Activated T-cell treated with anti-CD3 and anti-CD28 coated beads, Interleukin-2, amount 50 U/mL, for 1 hour (primary cell): ENCODE results near the gene FAHD2A.
"Not testable (repeated sequence)": the region's sequence is repeated elsewhere in the genome, so short reads cannot be mapped to it uniquely, and the experiment has no call there.

ENCODE experiments used
- DNase-seq: peaks from one replicate; pipeline ENCODE4 v3.0.0-alpha.2; 2020

FAHD2A gene, protein sequence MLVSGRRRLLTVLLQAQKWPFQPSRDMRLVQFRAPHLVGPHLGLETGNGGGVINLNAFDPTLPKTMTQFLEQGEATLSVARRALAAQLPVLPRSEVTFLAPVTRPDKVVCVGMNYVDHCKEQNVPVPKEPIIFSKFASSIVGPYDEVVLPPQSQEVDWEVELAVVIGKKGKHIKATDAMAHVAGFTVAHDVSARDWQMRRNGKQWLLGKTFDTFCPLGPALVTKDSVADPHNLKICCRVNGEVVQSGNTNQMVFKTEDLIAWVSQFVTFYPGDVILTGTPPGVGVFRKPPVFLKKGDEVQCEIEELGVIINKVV

DNA sequence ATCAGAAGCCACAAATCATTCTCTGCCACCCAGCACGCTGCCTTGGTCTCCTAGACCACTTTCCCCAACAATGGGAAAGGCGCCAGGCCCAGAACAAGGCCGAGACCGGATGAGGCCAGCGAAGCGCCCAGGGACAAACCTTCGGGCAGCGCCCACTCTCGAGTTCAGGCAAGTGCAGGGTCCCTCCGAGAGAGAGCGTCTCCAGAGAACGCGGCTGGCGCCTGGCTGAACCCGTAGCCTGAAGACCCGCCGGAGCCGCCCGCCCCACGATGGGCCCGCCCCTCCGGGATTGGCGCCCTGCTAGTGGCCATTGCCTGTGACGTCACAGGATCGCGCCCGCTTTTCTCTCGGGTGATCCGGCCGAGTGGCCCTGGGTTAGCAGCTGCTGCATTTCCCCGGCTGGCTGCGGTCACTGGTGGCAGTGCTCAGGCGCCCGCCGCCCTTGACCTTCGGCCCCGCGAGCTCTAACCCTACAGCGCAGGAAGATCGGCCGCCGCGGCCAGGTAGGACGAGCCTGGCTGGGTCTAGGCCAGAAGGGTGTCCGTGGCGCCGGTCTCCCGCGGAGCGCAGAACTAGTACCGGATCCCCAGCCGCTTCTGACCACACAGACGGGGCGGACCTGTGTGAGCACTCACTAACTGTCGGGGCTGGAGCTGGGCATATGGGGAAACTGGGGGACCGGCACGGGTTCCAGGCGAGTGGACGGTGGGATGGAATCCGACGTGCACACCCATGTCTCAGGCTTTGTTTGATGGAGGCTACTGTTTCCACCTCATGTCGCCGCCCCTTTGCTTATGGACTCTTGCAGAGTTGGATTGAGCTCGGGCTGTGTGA lies at the start of gene FAHD2A:
Gene FAHD2A (plus strand): TSS at position 339 of the 834 bp plus-strand sequence. CDS start 2,851 bp downstream, outside the sequence.
- peak; percentile 93 for DNase-seq

DNA sequence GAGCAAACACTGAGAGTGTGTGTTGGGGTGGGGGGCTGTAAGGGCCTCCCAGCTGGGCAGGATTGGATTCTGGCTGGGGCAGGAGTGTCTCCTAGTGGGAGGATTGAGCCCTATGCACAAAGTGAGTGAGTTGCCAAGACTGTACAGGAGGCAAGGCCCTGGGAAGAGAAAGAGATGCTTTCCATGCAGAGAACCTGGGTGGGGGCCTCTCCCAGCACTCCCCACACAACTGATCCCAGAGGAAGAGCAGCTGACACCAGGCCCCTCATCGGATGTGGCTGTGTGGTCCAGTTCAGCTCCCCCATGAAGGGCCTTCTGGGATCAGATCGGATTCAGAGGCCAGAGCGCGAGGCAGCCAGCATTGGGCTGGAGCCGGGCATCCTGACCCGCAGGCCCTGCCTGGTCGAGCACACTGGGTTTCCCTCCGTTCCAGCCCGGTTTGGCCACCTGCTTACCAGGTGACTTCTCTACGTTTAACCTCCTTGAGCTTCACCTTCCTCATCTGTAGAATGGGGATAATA lies 49.4 kb upstream of the FAHD2A start:
- no peak for DNase-seq

DNA sequence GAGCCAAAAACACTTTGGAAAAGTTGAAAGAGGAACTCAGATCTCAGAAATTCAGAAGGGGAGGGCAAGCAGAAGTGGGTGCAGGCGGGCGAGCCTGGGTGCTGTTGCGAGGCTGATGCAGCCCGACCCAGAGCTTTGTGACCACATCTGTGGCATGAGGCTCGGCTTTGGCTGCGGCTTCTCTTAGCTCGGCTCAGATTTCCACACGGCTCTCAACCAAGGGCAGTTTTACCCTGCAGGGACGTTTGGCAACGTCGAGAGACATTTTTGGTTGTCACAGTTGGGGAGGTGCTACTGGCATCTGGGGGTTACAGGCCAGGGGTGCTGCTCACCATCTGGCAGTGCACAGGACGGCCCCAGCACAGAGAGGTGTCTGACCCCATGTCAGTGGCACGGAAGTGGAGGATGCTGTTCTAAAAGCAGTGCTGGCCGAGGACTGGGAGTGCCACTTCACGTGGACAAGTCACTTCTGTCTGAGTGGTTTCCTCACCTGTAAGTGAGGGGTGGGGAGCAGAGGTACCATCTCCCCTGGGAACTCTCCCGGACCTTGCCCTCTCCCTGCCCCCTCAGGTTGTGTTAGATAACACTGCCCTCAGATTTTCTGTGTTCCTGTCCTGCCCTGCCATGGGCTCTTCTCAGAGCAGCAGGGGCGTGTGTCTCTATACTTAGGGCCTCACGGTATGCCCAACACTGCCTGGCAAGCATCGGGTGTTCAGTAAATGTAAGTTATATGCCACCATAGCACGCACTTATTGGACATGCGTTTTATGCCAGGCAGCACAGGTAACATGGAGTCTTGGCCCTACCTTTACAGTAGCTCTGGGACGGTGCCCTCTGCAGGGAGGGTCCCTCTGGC lies 48.7 kb upstream of the FAHD2A start:
- DNase-seq: no peak

DNA sequence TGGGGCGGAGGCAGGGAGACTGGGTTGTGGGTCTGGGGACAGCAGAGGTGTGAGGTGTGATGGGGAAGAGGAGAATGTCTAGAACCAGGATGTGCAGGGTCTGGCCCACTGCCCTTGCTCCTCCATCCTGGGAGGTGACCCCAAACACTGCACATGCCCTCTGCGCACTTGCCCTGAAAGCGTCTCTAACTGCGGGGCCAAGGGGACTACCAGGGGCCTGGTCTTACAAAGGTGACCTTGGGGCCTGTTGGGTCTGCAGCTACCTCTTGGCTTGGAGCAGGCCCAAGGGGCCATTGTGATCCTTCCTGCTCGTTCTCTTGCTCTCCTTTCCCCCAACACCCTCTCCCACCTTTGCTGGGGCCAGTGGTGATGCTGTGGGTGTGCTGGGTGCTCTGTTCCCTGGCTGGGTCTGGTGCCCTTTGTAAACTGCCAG lies 48.0 kb upstream of the FAHD2A start:
- DNase-seq: no peak

DNA sequence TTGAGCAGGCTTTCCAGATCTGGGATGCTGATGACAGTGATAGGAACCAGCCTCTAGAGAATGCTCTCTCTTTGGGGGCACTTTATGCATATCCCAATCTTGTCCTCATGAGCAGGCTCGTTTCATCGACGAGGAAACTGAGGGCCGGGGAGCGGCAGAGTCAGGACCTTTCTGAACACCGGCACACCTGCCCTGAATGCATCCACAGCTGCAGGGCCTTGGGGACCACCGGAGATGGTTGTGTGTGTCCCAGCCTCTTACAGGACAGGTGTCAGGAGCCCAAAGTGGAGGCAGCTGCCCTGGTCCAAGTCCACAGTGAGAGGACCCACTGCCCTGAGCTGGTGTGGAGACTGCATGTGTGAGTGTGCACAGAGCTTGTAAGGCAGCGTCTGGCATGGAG lies 47.6 kb upstream of the FAHD2A start:
- DNase-seq: no peak

DNA sequence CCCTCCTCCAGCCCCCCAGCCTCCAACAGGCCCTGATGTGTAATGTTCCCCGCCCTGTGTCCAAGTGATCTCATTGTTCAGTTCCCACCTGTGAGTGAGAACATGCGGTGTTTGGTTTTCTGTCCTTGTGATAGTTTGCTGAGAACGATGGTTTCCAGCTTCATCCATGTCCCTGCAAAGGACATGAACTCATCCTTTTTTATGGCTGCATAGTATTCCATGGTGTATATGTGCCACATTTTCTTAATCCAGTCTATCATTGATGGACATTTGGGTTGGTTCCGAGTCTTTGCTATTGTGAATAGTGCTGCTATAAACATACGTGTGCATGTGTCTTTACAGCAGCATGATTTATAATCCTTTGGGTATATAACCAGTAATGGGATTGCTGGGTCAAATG lies 47.0 kb upstream of the FAHD2A start:
- DNase-seq: not testable (repeated sequence)

DNA sequence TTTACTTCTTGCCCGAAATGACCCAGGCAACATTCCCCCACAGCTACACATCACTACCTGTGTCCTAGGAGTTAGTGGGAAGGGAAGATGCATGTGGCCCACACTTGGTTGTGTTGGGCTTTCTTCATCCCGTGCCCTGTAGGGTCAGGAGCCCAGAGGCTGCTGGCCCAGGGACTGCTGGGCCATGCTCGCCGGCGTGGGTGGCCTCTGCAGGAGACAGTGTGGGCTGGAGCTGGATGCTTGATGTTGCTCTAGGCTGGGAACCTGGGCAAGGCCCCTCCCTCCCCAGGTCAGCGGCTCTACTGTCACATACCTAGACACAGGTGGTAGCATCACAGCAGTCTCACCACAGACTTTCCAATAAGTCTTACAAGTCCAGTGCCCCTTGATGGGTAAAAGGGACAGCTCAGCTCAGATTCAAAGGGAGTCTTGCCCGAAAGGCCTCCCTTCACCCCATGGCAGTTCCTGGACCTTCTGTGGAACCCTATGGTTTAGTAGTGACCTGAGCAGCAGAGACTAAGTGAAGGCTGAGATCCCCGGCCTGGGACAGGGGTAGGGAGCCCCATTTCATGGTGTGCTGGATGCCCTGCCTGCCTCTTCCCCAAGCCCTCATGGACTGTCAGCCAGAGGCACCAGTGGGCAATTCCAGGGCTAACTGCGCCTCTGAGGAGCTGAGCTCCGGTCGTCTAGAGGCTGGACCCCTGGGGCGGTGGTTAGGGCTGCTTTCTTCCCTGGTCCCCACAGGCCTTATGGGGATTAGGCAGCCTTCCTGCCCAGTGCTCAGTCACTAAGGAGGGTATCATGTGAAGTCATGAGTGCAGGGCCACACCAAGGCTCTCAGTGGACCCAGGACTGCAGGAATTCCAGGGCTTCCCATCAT lies 45.4 kb upstream of the FAHD2A start:
- DNase-seq: no peak

DNA sequence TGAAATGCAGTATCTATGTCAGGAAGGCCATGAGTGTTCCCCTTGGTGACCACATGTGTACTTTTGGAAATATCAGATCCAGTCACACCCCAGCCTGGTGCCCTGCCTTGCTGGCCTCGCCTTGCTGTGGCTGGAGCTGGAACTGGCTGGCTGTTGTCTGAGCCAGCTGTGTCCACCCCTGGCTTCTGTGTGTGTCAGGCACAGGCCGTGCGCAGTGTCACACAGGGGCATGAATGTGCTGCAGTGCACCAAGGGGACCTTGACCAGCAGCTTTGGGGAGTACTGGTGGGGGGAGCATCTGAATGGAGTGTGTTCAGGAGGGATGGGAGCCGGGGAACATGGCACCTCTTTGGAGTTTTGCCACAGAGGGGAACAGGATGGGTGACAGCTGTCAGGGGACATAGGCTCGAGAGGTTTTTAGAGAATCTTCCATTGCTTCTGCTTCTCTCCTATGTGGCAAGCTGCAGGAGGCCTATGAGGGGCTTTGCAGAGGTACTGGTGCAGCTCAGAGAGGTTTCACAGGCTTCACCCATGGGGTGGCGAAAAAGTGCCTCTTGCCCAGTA lies 44.7 kb upstream of the FAHD2A start:
- no peak for DNase-seq

DNA sequence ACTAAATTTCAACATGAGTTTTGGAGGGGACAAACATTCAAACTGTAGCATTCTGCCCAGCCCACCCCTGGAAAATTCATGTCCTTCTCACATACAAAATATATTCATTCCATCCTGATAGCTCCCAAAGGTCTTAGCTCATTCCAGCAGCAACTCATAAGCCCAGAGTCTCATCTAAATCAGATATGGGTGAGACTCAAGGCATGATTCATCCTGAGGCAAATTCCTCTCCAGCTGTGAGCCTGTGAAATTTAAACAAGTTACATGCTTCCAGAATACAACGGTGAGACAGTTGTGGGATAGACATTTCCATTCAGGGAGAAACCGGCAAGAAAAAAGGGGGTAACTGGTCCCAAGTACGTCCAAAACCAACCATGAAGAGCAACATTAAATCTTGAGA lies 43.5 kb upstream of the FAHD2A start:
- DNase-seq: no peak

DNA sequence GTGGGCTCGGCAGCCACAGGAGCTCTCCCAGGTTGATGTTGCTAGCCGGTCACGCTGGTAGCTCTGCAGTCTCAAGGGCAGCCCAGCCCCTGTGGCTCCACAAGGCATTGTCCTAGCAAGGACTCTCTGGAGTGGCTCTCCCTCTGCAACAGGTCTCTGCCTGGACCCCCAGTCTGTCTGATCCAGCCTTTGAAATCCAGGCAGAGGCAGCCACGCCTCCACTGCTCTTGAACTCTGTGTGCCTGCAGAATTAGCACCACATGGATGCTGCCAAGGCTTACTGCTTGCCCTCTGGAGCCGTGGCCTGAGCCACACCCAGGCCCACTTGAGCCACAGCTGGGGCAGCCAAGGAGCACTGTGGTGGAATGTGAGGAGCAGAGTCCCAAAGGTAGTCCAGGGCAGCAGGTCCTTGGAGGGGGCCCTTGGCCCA lies 43.0 kb upstream of the FAHD2A start:
- no peak for DNase-seq

DNA sequence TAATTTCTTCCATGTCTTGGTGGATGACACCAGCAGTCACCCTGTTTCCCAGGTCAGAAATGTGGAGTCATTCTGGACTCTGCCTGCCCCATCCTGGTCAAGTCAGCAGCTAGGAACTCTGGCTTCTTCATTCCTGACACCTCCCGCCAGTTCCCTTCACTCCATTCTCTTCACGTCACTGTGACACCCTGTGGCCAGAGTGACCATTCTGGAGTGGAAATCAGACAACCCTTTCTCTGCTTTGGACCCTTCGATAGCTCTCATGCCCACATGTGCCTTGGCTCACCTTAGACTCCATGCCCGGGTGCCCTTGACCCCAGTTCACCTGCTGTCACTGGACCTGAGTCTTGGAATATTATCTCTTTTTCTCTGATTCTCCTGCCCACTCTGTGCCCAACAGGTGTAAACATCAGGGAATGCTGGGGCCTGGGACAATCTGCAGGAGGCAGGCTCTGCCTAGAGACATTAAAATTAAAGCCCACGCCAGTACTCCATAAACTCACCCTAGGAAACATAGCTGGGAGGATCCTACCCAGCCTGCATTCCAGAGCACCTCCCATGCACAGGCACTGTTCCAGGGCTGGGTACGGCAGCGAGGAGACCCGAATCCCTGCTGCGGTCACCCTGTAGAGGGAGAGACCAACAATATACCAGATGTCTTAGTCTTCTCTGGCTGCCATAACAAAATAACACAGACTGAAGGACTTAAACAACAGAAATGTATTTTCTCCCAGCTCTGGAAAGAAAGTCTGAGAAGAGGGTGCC lies 41.1 kb upstream of the FAHD2A start:
- DNase-seq: no peak

DNA sequence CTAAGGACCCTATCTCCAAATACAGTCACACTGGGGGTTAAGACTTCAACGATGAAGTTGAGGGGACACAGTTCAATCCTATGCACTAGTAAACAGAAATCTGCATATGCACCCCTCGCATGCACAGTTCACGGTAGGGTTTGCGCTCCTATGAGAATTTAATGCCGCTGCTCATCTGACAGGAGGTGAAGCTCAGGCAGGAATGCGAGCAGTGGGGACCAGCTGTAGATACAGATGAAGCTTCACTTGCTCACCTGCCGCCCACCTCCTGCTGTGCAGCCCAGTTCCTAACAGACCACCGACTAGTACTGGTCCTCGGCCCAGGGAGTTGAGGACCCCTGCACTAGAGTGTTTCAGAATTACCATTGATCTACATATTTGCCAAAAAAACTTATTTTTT lies 40.0 kb upstream of the FAHD2A start:
- DNase-seq: no peak

DNA sequence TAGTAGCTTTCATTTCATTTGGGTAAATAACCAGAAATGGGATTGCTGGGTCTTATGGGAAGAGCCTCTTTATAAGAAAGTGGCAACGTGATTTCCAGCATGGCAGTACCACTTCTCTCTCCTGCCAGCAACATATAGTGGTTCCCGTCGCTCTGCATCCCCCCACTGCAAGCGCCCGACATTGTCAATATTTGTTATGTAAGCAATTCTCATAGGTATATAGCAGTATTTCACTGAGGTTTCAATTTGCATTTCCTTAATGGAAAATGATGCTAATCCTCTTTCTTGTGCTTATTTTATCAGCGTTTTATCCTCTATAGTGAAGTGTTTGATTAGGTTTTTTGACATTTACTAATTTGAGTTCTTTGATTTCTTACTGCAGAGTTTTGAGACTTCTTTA lies 36.0 kb upstream of the FAHD2A start:
- DNase-seq: no peak

DNA sequence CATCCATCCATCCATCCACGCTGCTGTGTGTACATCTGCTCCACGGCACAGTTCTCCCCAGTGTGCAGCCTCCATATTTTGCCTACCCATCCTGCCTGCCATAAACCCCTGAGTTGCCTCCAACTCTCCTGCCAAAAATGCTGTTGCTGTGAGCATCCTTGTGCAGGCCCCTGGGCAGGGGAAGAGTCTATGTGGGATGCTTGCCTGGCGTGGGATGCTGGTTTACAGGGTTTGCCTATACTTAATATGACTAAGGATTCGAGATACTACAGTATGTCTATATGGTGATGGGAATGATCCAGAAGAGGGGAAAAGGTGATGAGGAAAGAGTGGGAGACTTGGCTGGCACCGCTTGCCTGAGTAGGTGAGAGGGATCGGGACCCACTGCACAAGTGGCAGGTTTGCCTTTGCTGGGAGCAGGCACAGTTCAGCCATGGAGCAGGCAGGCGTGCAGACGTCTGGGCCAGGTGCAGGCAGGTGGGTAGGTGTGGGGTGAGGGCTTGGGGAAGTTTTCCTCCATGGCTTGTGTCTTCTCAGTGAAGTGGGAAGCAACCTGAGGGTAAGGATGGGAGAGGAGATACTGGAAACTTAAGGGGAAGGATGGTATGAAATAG lies 30.2 kb upstream of the FAHD2A start:
- DNase-seq: no peak

DNA sequence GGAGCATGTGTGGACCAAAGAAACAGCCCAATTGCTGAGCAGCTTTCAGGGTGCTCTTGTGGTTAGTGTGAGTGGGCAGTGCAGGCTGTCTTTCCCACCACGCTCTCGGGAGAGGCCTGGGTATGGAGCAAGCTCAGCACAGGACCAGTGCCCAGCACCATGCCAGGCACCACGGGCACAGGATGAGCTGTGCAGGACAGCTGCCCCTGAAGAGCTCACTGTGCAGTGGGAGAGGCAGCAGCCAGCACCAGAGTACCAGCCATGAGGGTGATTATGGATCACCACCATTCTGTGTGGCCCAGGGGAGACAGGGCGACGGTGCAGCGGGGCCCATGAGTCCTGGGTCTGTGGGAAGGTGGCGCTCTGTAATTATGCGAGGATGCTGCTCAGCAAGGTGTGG lies 29.7 kb upstream of the FAHD2A start:
- no peak for DNase-seq

DNA sequence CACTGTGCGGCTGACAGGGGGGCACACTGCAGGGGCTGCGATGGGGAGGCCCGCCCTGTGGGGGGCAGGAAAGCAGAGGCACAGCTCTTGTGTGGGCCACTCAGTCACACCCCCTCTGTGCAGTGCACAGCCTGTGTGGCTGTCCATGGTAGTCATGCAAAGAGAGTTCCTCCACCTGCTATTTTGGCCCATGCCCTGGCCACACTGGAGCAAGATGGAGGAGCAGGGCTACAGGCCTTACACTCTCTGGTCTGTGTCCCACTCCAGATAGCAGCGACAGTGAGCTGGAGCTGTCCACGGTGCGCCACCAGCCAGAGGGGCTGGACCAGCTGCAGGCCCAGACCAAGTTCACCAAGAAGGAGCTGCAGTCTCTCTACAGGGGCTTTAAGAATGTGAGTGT lies 28.5 kb upstream of the FAHD2A start:
- no peak for DNase-seq

DNA sequence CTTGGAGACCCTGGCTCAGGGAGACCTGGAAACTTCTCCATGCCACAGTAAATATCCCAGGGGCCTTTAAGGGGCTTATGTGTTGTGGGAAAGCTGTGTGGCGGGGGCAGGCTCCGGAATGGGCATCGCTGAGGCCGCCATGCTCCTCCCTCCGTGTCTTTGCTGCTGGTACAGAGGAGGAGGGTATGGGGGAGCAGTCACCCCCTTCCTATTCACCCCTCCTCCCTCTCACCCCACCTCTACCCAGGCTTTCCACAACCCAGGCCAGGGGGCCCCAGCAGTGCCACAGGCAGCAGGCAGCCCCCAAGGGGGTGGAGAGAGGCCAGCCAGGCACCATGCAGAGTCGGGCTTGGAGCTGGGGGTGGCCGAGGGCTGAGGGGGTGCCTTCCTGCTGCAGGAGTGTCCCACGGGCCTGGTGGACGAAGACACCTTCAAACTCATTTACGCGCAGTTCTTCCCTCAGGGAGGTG lies 28.0 kb upstream of the FAHD2A start:
- no peak for DNase-seq

DNA sequence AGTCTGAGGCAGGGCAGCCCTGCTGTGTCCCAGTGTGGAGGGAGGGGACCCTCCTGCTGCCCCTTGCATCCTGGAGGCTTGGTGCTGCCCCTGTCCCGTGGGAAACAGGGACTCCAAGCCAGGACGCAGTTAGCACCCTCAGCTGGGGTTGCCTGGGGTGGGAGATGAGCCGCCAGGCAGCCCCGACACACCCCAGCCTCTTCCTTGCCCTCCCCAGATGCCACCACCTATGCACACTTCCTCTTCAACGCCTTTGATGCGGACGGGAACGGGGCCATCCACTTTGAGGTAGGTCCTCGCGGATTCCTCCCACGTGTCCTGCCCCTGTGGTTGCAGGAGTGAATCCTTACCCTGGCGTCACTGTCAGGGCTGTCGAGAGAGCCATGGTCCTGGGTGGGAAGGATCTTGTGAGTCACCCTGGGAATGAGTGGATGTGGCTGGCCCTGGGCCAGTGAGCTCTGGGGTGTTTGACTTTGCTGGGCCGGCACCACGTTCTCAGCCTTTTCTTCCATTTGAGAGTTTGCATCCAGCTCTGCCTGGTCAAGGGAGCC lies 27.5 kb upstream of the FAHD2A start:
- DNase-seq: no peak

DNA sequence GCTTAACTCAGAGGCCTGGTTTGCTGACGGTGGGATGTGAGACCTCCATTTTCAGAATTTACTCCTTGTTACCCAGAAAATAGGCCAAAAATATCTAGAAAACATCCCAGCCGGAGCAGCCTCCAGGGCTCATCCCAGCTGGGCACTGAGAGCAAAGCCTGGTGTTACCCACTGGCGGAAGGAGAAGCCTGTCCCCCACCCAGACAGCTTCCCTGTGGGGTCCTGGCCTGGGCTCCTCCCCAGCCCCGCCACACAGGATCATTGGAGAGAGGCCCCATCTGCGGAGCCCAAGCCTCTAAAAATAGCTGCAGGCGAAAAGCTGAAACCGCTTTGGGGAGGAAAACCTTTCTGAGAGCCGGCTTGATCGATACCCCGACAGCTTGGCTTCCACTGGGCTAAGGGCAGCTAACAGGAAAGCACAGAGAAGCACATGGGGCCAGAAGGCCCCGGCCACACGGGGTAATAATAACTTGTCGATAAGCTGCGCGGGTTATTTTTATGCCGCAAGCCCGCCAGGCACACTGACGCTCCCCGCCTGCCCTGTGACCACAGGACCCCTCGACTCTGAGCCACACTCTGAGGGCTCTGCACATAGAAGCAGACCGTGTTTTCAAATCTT lies 26.9 kb upstream of the FAHD2A start:
- DNase-seq: no peak
